HG02623 (cell line): ENCODE measurements around the gene UBE2L3.
A peak's percentile ranks its signal among the peaks of the same experiment; 100 is the strongest.
"Not testable (repeated sequence)": the region's sequence is repeated elsewhere in the genome, so short reads cannot be mapped to it uniquely, and the experiment has no call there.

Experiments used
- ATAC-seq: cut with Tn5 transposase; IDR thresholded peaks from one replicate; pipeline ENCODE4 v1.9.1; 2021; ENCODE audit warnings: moderate library complexity; ENCODE audit not compliant: unreplicated experiment

UBE2L3 gene

GRCh38 chr22:21626073-21626734, 58.7 kb downstream of the UBE2L3 start:
- no peak for ATAC-seq

DNA sequence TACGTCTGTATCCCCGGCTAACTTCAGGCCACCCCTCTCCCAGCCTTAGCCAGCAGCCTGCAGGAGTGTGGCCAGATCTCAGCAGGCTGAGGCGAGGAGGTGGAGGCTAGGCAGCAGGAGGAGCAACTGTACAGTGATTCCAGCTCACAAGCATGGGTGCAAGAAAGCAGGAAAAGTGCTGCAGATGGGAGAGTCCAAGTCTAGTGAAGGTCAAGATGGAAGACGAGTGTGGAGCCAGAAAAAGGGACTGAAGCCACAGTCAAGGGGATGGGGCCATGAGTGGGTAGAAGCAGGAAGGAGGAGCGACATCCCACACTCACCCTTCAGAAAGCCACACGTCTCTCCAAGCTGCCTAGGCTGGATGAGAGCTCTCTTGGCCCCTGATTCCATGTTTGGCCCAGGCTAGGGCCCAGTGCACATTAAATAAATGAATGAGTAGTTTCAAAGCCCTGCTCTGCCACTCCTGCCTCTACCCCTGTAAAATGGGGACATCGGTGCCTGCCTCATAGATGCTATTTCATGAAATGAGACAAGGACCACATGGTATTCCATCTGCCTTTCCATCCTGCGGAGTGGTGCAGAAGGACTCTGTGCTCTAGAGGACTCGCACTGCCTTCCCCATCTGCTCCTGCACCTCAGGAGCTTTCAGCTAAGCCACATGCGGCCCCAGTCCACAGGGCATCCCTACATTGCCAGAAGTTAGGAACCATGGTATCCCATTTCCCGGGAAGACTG, 59.4 kb downstream of the UBE2L3 start:
- ATAC-seq, result no peak

DNA sequence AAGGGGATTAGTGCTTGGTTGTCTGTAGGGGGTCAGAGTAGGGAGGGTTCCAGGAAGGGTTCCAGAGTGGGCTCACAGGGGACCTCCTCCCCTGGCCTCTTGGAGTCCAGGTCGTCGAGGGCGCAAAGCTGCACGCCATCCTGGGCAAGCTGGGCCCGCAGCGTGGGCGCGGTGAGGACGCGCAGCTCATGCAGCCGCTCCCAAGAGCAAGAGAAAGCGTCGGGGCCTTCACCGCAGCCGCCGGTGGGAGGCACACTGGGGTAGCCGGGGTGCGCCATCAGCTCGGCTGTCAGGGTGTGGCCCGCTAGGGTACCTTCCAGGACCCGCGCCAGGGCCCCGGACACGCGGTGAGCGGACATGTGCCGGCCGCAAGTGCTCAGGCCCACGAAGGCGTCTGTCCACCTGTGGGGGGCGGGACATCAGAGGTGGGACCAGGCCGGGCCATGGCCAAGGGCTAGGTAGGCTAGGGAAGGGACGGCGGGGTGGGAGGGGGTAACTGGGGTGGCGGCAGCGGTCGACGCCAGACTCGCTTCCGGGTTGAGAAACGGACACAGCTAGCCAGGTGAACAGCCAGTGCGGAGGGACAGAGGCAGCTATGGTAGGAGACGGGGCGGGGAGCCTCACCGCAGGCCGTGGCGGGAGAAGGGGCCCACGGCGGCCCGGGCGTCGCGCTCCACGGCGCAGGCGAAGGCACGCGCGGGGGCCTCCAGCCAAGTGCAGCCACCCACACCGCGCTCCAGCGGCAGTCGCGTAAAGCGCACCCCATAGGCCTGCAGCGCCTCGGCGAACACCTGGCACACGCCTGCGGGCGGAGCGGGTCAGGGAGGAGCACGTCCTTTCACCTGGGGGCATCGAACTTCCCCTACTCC, 61.1 kb downstream of the UBE2L3 start:
- ATAC-seq, result no peak

DNA sequence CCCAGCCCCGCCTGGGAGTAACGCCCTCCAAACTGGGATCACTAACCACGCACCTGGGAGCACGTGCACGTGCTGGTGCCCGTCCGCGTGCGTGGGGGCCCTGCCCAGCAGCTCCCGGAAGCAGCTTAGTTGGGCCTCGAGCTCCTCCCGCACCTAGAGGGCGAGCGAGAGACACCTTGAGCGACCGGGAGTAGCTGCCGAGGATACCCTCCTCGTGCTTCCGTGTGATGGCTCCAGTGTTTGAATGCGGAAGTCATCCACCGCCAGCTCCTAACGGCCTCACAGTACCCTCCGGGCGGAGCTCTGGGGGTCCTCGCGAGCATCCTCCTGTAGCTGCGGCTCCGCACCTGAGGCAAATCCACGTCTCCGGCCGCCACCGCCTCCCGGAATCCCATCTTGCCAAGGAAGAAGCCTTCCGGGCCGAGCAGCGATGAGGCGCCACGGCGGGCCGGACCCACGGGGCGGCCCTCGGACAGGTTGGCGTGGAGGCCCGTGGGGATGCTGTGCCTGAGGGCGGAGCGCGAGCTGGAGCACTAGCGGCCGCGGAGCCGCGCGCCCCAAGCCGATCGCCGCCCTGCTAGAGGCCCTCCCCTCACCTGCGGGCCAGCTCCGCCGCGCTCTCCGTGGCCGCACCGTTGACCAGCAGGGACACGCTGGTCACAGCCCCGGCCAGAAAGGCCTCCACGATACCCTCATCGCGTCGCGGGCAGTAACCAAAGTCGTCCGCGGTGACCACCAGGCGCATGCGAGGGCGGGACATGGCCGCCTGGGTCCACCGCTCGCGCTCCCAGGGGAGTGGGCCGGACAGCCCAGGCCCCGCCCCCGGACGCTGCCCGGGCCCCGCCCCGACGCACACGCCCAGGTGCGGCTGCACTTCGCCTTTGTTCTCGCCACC, 62.0 kb downstream of the UBE2L3 start, which contains the start of gene YDJC:
YDJC (minus strand) TSS at position 768 of the 895 bp plus-strand sequence; CDS start at position 760, 8 bp downstream.
- peak; percentile 75 for ATAC-seq

GRCh38 chr22:21631025-21631424, 63.5 kb downstream of the UBE2L3 start:
- ATAC-seq, result no peak

DNA sequence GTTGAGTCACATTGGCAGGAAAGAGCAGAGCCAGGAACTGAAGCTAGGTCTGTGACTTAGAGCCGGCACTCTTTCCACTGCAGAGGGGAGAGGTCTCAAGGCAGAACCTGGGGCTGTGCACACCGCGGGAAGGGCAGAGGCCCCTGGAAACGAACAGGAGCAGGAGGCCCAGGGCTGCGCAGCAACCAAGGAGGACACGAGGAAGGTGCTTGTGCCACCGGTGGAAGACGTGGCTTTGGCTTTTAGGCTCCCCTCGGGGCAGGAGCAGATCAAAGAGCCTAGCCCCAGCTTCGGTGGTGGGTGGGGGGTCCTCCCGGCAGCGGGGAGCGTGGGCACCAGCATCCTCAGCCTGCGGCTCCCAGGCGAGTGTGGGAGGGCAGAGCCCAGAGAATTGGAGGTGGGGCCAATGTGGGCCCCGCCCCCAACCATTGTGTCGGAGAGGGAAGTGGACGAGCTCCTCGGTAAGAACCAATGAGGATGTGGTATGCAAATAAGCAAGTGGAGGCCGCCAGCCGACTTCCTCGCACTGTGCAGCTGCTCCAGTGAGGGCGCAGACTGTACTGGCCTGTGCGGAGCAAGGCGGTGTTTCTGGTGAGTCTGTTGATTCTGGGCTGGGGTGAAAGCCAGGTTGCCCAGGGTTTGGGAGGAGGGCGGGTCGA, 64.9 kb downstream of the UBE2L3 start, which contains the start of gene CCDC116:
CCDC116 (plus strand) TSS at position 524 of the 659 bp plus-strand sequence. CDS start 422 bp downstream, outside the sequence.
- no peak for ATAC-seq

DNA sequence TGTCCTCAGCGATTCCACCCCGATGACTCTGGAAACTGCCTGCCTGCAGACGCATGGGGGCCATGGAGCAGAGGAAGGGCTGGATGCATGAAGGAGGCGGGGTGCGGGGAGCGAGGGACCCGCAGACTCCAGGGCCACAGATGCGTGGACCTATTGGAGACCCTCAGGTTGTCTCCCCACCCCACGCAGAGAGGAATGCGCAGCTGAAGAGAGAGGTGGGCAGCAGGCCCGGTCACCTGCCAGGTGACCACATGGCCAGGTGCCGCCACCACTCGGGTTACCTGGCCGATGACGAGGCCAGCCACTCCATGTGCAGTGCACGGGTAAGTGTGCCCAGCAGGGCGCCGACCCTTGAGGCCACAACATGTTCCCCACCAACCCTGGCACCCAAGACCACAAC, 65.4 kb downstream of the UBE2L3 start:
- ATAC-seq, result no peak

DNA sequence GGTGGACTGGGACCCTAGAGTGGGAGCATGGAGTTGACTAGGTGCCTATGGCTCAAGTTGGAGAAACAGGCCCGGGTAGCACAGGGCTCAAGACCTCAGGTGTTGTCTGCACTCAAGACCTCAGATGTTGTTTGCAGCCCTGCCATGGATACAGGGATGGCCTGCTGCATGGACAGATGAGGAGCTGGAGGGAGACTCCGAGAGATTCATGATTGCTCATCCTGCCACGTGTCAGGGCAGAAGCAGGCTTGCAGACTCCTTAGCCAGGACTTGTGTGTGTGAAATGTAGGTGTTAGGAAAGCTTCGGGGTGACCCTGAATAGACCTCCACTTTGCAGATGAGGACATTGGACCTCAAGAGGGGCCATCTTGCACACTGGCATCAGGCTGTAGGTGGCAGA, 66.0 kb downstream of the UBE2L3 start:
- ATAC-seq, result no peak

DNA sequence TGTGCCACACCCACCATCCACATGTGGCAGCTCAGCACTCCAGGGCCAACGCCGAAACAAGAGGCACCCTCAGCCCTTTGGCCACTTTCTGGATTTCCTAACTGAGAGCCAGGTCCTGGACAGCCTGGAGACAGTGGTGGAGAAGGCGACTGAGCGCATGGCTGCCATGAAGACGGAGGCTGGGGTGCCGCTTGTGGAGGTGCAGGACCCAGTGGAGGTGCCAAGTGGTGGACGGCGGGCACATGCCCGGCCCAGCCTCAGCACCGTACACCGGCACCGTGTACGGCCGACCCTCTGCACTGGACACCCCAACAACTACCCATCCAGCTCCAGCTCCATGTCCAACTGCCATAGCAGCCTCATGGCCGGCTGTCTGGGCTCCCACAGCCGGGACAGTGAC, 66.6 kb downstream of the UBE2L3 start:
- no peak for ATAC-seq

GRCh38 chr22:21634844-21635243, 67.3 kb downstream of the UBE2L3 start:
- ATAC-seq, result no peak

DNA sequence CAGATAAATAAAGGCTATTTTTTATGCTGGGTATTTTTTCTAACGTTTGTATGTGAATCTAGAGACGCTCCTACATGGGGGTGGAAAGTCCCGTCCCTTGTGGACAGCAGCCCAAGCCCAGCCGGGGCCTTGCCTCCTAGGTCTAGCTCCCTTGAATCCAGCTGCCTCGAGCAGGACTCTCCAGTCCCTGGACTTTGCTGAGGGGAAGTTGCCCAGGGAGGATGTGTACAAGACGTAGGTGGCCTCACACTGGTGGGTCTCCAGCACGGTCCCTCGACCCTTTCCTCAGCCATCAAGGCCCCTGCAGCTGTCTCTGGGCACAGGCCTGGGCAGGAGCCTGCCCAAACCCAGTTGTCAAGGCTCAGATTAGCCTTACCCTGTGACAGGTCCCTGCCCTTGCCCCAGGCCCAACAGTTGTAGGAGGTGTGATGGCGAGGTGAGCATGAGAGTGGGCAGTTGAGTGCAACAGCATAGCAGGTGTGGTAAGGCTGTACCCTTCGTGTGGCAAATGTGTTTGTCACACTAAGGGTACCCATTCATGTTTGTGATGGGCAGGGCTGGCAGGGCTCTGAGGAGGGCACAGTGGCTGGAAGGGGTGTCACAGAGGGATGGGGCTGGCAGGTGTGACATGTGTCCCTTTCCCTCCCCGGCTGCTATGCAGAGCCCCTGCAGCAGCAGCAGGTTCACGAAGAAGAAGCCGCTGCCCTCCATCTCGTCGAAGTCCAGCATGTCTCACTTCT, 68.4 kb downstream of the UBE2L3 start:
- ATAC-seq, result no peak

GRCh38 chr22:21636629-21637218, 69.2 kb downstream of the UBE2L3 start:
- no peak for ATAC-seq

- not testable (repeated sequence) for ATAC-seq
These were observed 69.9 kb downstream of the UBE2L3 start for GRCh38 chr22:21637450-21637849.

GRCh38 chr22:21639359-21639758, 71.8 kb downstream of the UBE2L3 start:
- ATAC-seq, result no peak

- no peak for ATAC-seq
These were observed 73.3 kb downstream of the UBE2L3 start for GRCh38 chr22:21640810-21641209.

DNA sequence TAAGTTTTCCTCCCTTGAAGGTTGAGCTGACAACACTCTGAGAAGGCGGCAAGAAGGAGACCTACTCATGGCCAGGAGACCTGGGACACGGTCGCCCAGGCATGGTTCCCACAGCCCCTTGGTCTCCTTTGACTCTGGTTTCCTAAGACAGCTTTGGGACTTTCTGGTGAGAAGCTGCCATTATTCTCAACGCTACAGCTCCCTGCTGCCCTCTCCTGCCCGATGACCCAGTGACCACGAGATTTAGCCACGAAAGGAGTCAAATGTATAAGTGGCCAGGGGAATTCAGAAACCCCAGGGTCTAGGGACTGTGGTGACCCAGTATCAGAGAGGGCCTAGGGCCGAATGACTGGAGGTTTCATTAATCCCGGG, 73.9 kb downstream of the UBE2L3 start:
- ATAC-seq, result no peak

DNA sequence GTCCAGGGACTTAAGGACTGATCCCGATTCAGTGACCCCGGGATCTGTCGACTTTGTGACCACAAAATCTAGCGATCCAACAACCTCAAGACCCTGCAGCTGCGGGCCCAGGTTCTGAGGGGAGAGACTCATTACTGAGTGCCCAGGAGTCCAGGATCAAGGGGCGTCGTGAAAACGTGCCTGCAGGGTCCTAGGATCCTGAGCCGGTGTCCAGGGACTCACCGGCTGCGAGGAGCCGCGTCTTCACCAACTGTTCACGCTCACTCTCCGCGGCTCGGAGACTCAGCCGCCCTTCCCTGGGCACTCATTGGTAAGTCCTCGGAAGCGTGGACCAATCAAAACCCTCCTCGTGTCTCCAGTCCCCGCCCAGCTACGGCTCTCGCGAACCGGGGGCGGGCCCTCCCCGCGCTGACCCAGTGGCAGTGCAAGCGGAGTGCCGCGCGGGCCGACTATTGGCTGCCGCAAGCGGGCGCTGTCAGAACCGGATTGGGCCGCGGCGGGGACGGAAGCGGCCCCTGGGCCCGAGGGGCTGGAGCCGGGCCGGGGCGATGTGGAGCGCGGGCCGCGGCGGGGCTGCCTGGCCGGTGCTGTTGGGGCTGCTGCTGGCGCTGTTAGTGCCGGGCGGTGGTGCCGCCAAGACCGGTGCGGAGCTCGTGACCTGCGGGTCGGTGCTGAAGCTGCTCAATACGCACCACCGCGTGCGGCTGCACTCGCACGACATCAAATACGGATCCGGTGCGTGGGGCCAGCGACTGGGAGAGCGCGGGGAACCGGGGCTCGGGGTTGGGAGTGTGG, 74.5 kb downstream of the UBE2L3 start, which contains the start of gene SDF2L1:
SDF2L1 (plus strand) TSS at position 514 of the 795 bp plus-strand sequence; CDS start at position 549, 35 bp downstream.
- ATAC-seq, result peak; percentile 88
